Measurements from ENCODE around the gene ACSM5.

ACSM5 gene

GRCh38 chr16:20409398-20410120, at the start of gene ACSM5:
TSS of gene ACSM5 (plus strand) at chr16:20409534. CDS start at chr16:20411485, 1,951 bp downstream.
- DNase-seq (ENCODE audit: low read depth), result no peak

GRCh38 chr16:20359997-20360396, 49.3 kb upstream of the ACSM5 start:
- no peak for DNase-seq (ENCODE audit: low read depth)

GRCh38 chr16:20363191-20363590, 46.1 kb upstream of the ACSM5 start:
- no peak for DNase-seq (ENCODE audit: low read depth)

- DNase-seq (ENCODE audit: low read depth), result no peak
Observed at GRCh38 chr16:20364051-20364450, 45.3 kb upstream of the ACSM5 start.

- no peak for DNase-seq (ENCODE audit: low read depth)
Observed at GRCh38 chr16:20369452-20370054, 39.8 kb upstream of the ACSM5 start.

- DNase-seq (ENCODE audit: low read depth), result no peak
Observed at GRCh38 chr16:20372701-20373100, 36.6 kb upstream of the ACSM5 start.

- no peak for DNase-seq (ENCODE audit: low read depth)
Observed at GRCh38 chr16:20377181-20377580, 32.2 kb upstream of the ACSM5 start.

- no peak for DNase-seq (ENCODE audit: low read depth)
Observed at GRCh38 chr16:20380782-20381181, 28.6 kb upstream of the ACSM5 start.

GRCh38 chr16:20382202-20382948, 27.0 kb upstream of the ACSM5 start:
- no peak for DNase-seq (ENCODE audit: low read depth)

GRCh38 chr16:20383106-20384029, 26.0 kb upstream of the ACSM5 start:
- peak; percentile 1 for DNase-seq (ENCODE audit: low read depth)

- peak; percentile 12 for DNase-seq (ENCODE audit: low read depth)
Observed at GRCh38 chr16:20385844-20386832, 23.2 kb upstream of the ACSM5 start.

GRCh38 chr16:20387978-20388377, 21.4 kb upstream of the ACSM5 start:
- DNase-seq (ENCODE audit: low read depth), result no peak

- no peak for DNase-seq (ENCODE audit: low read depth)
Observed at GRCh38 chr16:20388854-20389253, 20.5 kb upstream of the ACSM5 start.

GRCh38 chr16:20391045-20391444, 18.3 kb upstream of the ACSM5 start:
- no peak for DNase-seq (ENCODE audit: low read depth)

- no peak for DNase-seq (ENCODE audit: low read depth)
Observed at GRCh38 chr16:20393801-20394577, 15.3 kb upstream of the ACSM5 start.

- DNase-seq (ENCODE audit: low read depth), result no peak
Observed at GRCh38 chr16:20395946-20396345, 13.4 kb upstream of the ACSM5 start.

- DNase-seq (ENCODE audit: low read depth), result no peak
Observed at GRCh38 chr16:20396846-20397467, 12.4 kb upstream of the ACSM5 start.

- DNase-seq (ENCODE audit: low read depth), result no peak
Observed at GRCh38 chr16:20397468-20398074, 11.8 kb upstream of the ACSM5 start.

- DNase-seq (ENCODE audit: low read depth), result no peak
Observed at GRCh38 chr16:20398603-20399002, 10.7 kb upstream of the ACSM5 start.

Data from stimulated activated CD8-positive, alpha-beta memory T cell treated with anti-CD3 and anti-CD28 coated beads, Interleukin-12 subunit alpha, Interleukin-12 subunit beta, amount 100 ng/mL, for 1 hour (primary cell).